ENCODE measurements around the gene EDRF1.

DNA sequence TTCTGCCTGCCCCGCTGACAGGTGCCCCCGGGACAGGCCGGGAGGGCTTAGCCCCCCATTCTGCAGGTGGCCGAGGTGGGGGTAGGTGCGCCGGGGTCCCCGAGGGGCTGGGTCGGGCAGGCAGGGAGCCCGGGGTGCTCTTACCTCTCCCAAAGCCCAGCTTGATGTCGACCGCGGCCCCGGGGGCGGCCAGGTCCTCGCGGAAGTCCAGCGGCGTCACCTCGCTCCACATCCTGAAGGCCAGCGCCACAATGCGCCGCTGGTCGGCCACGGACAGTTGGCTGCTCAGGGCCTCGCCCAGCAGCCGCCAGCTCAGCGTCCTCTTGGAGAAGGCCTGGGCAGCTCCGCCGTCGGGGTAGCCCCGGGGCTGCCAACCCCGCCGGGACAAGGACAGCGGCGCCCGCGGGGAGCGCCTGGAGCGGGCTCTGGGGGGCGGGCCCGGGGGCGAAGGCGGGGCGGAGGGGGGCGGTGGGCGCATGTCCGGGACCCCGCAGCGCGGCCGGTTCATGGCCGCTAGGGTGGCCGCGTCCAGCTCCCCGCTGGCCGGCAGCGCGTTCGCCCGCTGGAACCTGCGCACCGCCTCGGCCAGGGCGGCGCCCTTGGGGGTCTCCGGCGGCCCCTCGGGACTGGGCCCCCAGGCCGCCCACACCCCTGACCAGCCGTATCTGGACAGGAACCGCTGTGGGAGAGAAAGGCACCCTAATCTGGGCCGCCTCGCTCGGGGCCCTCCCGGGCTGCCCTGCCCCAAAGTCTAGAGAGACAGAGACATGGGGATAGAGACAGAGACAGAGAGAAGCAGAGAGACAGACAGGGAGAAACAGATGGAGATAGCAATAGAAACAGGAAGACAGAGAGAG, 54.4 kb downstream of the EDRF1 start:
- TF ChIP-seq, protein P1, sequence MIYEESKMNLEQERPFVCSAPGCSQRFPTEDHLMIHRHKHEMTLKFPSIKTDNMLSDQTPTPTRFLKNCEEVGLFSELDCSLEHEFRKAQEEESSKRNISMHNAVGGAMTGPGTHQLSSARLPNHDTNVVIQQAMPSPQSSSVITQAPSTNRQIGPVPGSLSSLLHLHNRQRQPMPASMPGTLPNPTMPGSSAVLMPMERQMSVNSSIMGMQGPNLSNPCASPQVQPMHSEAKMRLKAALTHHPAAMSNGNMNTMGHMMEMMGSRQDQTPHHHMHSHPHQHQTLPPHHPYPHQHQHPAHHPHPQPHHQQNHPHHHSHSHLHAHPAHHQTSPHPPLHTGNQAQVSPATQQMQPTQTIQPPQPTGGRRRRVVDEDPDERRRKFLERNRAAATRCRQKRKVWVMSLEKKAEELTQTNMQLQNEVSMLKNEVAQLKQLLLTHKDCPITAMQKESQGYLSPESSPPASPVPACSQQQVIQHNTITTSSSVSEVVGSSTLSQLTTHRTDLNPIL (CRISPR knock-in tag; IDR thresholded peaks at IDR 0.05; ENCODE audit: low read depth), result no peak
- TF ChIP-seq ISL1 (CRISPR knock-in tag; IDR thresholded peaks at IDR 0.05) (no peak), RARB (CRISPR knock-in tag; IDR thresholded peaks at IDR 0.05) (no peak)
